ENCODE results near the gene ANKIB1. TPM values are rescaled to one million over a fixed set of nuclear protein-coding genes. Genes with fewer than 3 reads are reported as not detected.

The ANKIB1 gene
- total and polyA plus RNA-seq, 4 donors: 3.9 to 14.8 (median 8.4) TPM

- WGBS: 97% methylated on average over 5 of the region's 5 CpGs
- H3K27ac ChIP-seq (ENCODE audit: low read depth in 1 of 2, low read length in 2 of 2): no peak overlapping the region
- no peak for DNase-seq (ENCODE audit: low spot score)
- H3K9me3 ChIP-seq (ENCODE audit: control insufficient read depth in 4 of 4, low read length in 3 of 4): no peaks in the 10 kb centered on the region
- H3K4me3 ChIP-seq (ENCODE audit: low read depth in 1 of 3, low read length in 3 of 3): no peak overlapping the region
- no peak overlapping the region for H3K9ac ChIP-seq (ENCODE audit: low read depth in 1 of 2, low read length in 2 of 2)
- H3K36me3 ChIP-seq (ENCODE audit: control insufficient read depth in 4 of 4, insufficient read depth in 3 of 4, low read depth in 1 of 4, low read length in 3 of 4): peaks cover 0 to 2% (median 0%) of the 10 kb centered on the region in 4 donors
- TF ChIP-seq MAX (IDR thresholded peaks at IDR 0.05) (no peak), SP1 (IDR thresholded peaks at IDR 0.05) (no peak), FOXA1 (IDR thresholded peaks at IDR 0.05) (no peak), ZBTB33 (IDR thresholded peaks at IDR 0.05) (no peak), TAF1 (conservative IDR thresholded peaks at IDR 0.05) (no peak), RAD21 (IDR thresholded peaks at IDR 0.05) (no peak), JUND (IDR thresholded peaks at IDR 0.05) (no peak), ATF3 (IDR thresholded peaks at IDR 0.05) (no peak), GABPA (IDR thresholded peaks at IDR 0.05 in 1 of 2, conservative IDR thresholded peaks at IDR 0.05 in 1 of 2) (no peak), EGR1 (IDR thresholded peaks at IDR 0.05; ENCODE audit: low read depth in 2 of 2) (no peak)
- H3K4me1 ChIP-seq (ENCODE audit: control insufficient read depth in 4 of 4, insufficient read depth in 4 of 4, low read length in 3 of 4): no peaks in the 10 kb centered on the region
- no peaks in the 10 kb centered on the region for H3K27me3 ChIP-seq (ENCODE audit: control insufficient read depth in 4 of 4, insufficient read depth in 4 of 4, low read length in 3 of 4)
Measured at GRCh38 chr7:92266415-92267241, 20.9 kb downstream of the ANKIB1 start.

- Histone ChIP-seq H3K4me1 (ENCODE audit: control insufficient read depth in 4 of 4, insufficient read depth in 4 of 4, low read length in 3 of 4) (no peaks in the 10 kb centered on the region), H3K27ac (ENCODE audit: low read depth in 1 of 2, low read length in 2 of 2) (no peak overlapping the region), H3K9ac (ENCODE audit: low read depth in 1 of 2, low read length in 2 of 2) (no peak overlapping the region), H3K27me3 (ENCODE audit: control insufficient read depth in 4 of 4, insufficient read depth in 4 of 4, low read length in 3 of 4) (no peaks in the 10 kb centered on the region), H3K4me3 (ENCODE audit: low read depth in 1 of 3, low read length in 3 of 3) (no peak overlapping the region), H3K36me3 (ENCODE audit: control insufficient read depth in 4 of 4, insufficient read depth in 3 of 4, low read depth in 1 of 4, low read length in 3 of 4) (no peaks in the 10 kb centered on the region), H3K9me3 (ENCODE audit: control insufficient read depth in 4 of 4, low read length in 3 of 4) (no peaks in the 10 kb centered on the region)
- no peak for DNase-seq (ENCODE audit: low spot score)
- WGBS: 97% methylated on average over 1 of the region's 1 CpG
- TF ChIP-seq ATF3 (IDR thresholded peaks at IDR 0.05): no peak
- no peak for TF ChIP-seq EGR1 (IDR thresholded peaks at IDR 0.05; ENCODE audit: low read depth in 2 of 2)
- no peak for TF ChIP-seq ZBTB33 (IDR thresholded peaks at IDR 0.05)
- TF ChIP-seq FOXA1 (IDR thresholded peaks at IDR 0.05): no peak
- no peak for TF ChIP-seq JUND (IDR thresholded peaks at IDR 0.05)
- no peak for TF ChIP-seq RXRA (IDR thresholded peaks at IDR 0.05)
- no peak for TF ChIP-seq YY1 (IDR thresholded peaks at IDR 0.05)
- no peak for TF ChIP-seq MAX (IDR thresholded peaks at IDR 0.05)
- TF ChIP-seq CTCF (IDR thresholded peaks at IDR 0.05; ENCODE audit: low read depth, low read length, missing input control): no peak
- TF ChIP-seq SP1 (IDR thresholded peaks at IDR 0.05): no peak
- TF ChIP-seq NR2F2 (IDR thresholded peaks at IDR 0.05): no peak
- TF ChIP-seq FOXA2 (IDR thresholded peaks at IDR 0.05): no peak
- TF ChIP-seq HNF4A (conservative IDR thresholded peaks at IDR 0.05): no peak
- no peak for TF ChIP-seq GABPA (IDR thresholded peaks at IDR 0.05 in 1 of 2, conservative IDR thresholded peaks at IDR 0.05 in 1 of 2)
- no peak for TF ChIP-seq TAF1 (conservative IDR thresholded peaks at IDR 0.05)
- no peak for TF ChIP-seq RAD21 (IDR thresholded peaks at IDR 0.05)
Measured at GRCh38 chr7:92268921-92269320, 23.1 kb downstream of the ANKIB1 start.
